GM19193 (cell line): ENCODE results near the gene PCBD1.

ENCODE experiments used
- POLR2A ChIP-seq: IDR thresholded peaks from 4 replicates; pipeline ENCODE4 v1.6.1; 2011; ENCODE audit not compliant: insufficient read depth, insufficient read length; ENCODE audit errors: extremely low read depth

The PCBD1 gene

DNA sequence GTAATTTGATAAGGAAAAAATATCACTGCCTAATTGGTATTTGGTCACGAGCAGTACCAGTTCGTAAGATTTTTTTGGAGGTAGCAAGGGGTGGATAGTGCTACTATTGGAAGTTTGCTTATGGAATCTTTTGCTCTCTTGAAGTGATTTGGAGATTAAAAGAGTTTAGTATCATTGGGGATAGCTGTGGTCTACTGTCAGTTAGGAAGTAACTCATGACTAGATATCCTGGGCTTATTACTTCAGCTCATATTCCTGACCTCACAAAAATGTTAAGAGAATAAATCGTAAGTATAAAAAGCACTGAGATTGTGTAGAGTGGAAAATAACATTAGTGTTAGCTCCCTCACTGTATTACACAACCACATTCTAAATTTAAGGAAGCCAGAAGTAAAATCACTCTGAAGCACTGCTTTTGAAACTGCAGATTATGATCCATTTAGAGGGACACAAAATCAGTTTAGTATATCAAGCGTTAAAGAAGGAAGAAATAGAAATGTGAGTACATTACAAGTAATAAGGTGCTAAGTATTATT, 50.0 kb downstream of the PCBD1 start:
- no peak for TF ChIP-seq POLR2A

DNA sequence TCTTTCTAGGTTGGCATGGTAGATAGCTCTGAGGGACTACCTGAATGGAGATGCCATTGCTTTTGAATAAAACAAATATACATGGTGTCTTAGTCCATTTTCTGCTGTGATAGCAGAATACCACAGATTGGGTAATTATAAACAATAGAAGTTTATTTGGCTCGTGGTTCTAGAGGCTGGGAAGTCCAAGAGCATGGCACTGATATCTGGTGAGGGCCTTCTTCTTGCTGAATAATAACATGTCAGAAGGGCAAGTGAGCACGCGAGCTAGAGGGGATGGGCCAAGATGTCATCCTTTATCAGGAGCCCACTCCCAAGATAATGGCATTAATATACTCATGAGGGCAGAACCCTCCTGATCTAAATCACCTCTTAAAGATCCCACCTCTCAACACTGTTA, 50.7 kb downstream of the PCBD1 start:
- TF ChIP-seq POLR2A, result no peak

- no peak for TF ChIP-seq POLR2A
Observed at GRCh38 chr10:70836319-70836718, 52.0 kb downstream of the PCBD1 start.

DNA sequence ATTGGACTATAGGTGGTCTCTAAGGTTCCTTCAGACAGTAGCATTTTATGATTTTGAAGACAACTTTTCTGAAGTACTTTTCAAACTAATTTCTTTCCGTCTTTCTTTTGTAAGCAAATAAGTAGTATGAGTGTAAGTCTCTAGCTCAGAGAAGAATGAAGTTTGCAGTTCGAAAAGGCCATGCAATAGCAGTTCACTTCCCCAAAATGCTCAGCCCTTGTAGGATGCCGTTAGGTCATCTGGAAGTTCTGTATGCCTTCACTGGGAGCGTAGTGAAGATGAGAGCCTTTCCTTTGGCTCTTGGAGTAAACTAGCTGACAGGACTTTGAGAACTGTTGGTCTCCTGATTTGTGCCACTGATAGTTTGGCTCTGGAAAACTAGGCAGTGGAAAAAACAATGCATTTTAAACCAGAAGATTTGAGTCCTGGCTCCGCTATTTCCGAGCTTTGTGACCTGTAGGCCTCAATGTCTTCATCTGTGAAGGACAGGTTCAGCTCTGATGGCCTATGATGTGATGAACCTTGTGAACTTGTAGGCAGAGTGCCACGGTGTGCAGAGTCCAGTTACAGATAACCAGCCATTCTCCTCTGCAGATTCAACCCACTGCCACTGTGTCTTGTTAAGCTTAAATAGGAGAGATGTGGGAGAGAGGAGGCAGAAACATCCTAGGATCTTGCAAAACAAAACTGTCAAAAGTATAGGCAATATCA, 53.8 kb downstream of the PCBD1 start:
- no peak for TF ChIP-seq POLR2A

GRCh38 chr10:70834021-70834420, 54.3 kb downstream of the PCBD1 start:
- no peak for TF ChIP-seq POLR2A

DNA sequence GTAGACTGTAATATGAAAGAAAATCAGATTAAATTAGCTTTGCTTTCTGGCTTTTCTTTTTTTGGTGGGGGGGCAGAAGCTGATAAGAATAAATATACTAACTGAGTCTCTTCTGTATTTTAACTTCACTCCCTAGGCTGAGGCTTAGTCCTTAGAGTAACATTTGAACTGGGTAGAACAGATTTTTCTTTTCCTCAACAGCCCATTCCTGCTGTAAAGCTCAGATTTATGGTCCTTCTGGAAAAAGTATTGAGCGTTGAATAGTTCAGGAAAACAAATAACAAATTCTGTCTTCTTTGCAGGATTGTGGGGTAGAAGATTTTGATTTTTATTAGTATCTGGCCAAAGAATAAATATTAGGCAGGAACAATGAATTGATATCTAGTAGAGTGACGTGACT, 54.8 kb downstream of the PCBD1 start:
- no peak for TF ChIP-seq POLR2A
